ENCODE results near the gene TSKS. TPM values are rescaled to one million over a fixed set of nuclear protein-coding genes. Genes with fewer than 3 reads are reported as not detected.

Gene TSKS
- total RNA-seq, 6 donors from 2014 or later, result 0.15 to 0.91 (median 0.37) TPM; not detected in 3

DNA sequence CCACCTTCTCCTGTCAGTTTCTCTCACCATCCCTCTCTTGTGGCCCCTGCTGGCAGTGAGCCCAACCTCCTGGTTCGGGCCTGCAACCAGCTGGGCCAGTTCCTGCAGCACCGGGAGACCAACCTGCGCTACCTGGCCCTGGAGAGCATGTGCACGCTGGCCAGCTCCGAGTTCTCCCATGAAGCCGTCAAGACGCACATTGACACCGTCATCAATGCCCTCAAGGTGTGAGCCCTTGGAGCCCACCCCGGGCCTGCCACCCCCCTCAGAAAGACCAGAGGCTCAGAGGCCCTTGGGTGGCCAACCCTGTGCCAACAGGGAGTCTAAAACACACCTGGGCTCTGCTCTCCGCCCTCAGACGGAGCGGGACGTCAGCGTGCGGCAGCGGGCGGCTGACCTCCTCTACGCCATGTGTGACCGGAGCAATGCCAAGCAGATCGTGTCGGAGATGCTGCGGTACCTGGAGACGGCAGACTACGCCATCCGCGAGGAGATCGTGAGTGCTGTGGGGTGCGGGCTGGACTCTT, 36.2 kb upstream of the TSKS start:
- H3K4me3 ChIP-seq, result no peak overlapping the region
- no peaks in the 10 kb centered on the region for H3K27me3 ChIP-seq
- H3K9me3 ChIP-seq, result no peaks in the 10 kb centered on the region
- DNase-seq (no peak), ATAC-seq (ENCODE audit: low FRiP score in 2 of 2) (no peak)
- peaks cover 41 to 100% (median 95%) of the 10 kb centered on the region in 4 donors for H3K36me3 ChIP-seq
- H3K4me1 ChIP-seq, result peaks cover 0 to 2% (median 0%) of the 10 kb centered on the region in 4 donors
- 94 to 95% methylated on average over 14 to 28 of the region's 28 CpGs for WGBS, 2 donors
- no peak overlapping the region for H3K27ac ChIP-seq
- TF ChIP-seq, protein P1, sequence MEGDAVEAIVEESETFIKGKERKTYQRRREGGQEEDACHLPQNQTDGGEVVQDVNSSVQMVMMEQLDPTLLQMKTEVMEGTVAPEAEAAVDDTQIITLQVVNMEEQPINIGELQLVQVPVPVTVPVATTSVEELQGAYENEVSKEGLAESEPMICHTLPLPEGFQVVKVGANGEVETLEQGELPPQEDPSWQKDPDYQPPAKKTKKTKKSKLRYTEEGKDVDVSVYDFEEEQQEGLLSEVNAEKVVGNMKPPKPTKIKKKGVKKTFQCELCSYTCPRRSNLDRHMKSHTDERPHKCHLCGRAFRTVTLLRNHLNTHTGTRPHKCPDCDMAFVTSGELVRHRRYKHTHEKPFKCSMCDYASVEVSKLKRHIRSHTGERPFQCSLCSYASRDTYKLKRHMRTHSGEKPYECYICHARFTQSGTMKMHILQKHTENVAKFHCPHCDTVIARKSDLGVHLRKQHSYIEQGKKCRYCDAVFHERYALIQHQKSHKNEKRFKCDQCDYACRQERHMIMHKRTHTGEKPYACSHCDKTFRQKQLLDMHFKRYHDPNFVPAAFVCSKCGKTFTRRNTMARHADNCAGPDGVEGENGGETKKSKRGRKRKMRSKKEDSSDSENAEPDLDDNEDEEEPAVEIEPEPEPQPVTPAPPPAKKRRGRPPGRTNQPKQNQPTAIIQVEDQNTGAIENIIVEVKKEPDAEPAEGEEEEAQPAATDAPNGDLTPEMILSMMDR (IDR thresholded peaks at IDR 0.05), result no peak
- TF ChIP-seq EP300 (IDR thresholded peaks at IDR 0.05) (no peak), POLR2A (IDR thresholded peaks at IDR 0.05) (no peak), POLR2AphosphoS5 (IDR thresholded peaks at IDR 0.05) (no peak)

DNA sequence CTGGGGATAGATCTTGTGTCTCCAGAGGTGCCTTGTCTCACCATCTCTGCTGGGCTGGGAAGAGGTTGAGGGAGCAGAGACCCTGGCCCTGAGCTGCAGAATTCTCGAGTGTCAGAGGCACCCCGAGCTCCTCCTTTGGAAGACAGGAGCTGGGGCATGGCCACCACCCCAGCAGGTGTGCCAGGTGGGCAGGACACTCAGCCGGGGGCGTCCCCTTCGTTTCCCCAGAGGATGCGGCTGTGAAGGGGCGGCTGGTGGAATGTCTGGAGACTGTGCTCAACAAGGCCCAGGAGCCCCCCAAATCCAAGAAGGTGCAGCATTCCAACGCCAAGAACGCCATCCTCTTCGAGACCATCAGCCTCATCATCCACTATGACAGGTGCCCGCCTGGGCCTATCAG, 35.5 kb upstream of the TSKS start:
- H3K9me3 ChIP-seq, result no peaks in the 10 kb centered on the region
- H3K27ac ChIP-seq, result no peak overlapping the region
- H3K4me1 ChIP-seq, result peaks cover 0 to 2% (median 0%) of the 10 kb centered on the region in 4 donors
- ATAC-seq (ENCODE audit: low FRiP score in 2 of 2) (no peak), DNase-seq (no peak)
- WGBS, 2 donors, result 84 to 98% methylated on average over 4 to 11 of the region's 11 CpGs
- no peaks in the 10 kb centered on the region for H3K27me3 ChIP-seq
- TF ChIP-seq POLR2AphosphoS5 (IDR thresholded peaks at IDR 0.05) (no peak), POLR2A (IDR thresholded peaks at IDR 0.05) (no peak), EP300 (IDR thresholded peaks at IDR 0.05) (no peak)
- TF ChIP-seq, protein P1 (IDR thresholded peaks at IDR 0.05), result no peak
- H3K4me3 ChIP-seq, result no peak overlapping the region
- peaks cover 40 to 100% (median 93%) of the 10 kb centered on the region in 4 donors for H3K36me3 ChIP-seq

DNA sequence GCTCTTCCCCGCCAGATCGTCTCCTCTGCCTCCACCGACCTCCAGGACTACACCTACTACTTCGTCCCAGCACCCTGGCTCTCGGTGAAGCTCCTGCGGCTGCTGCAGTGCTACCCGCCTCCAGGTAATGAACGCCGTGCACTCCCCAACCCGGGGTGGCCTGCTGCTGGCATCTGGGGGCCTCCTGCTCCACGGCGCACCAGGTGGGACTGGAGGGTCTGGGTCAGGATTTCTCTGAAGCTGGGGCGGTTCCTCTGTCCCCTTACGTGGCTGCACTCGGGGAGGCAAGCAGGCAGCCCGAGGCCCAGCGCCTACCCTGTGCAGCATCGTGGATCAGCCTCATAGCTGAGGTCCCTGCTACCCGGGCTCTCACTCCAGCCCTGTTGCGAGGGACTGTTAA, 32.5 kb upstream of the TSKS start:
- H3K9me3 ChIP-seq, result no peaks in the 10 kb centered on the region

DNA sequence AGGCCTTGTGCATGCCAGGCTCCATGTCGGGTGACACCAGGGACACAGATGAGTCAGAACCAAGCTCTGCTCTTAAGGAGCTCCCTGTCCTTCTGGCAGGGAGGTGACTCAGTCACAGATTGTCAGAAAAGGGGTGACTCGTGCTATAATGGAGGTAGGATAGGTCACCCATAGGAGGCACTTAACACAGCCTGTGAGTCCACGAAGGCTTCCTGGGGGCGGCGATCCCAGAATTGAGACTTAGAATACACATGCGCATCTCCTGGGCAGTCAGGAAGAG, 30.4 kb upstream of the TSKS start:
- ATAC-seq (ENCODE audit: low FRiP score in 2 of 2) (no peak), DNase-seq (no peak)
- 84 to 93% methylated on average over 6 of the region's 6 CpGs for WGBS, 2 donors
- Histone ChIP-seq H3K4me3 (no peak overlapping the region), H3K4me1 (no peaks in the 10 kb centered on the region), H3K27me3 (no peaks in the 10 kb centered on the region), H3K9me3 (no peaks in the 10 kb centered on the region), H3K36me3 (peaks cover 33 to 96% (median 81%) of the 10 kb centered on the region in 4 donors), H3K27ac (no peak overlapping the region)
- TF ChIP-seq, protein P1 (IDR thresholded peaks at IDR 0.05), result no peak
- TF ChIP-seq POLR2AphosphoS5 (IDR thresholded peaks at IDR 0.05) (no peak), POLR2A (IDR thresholded peaks at IDR 0.05) (no peak), EP300 (IDR thresholded peaks at IDR 0.05) (no peak)

More for the DNA sequence above, 32.5 kb upstream of the TSKS start:
- no peak overlapping the region for H3K27ac ChIP-seq
- TF ChIP-seq POLR2AphosphoS5 (IDR thresholded peaks at IDR 0.05) (no peak), EP300 (IDR thresholded peaks at IDR 0.05) (no peak), POLR2A (IDR thresholded peaks at IDR 0.05) (no peak)
- TF ChIP-seq, protein P1 (IDR thresholded peaks at IDR 0.05), result no peak
- DNase-seq, result no peak
- ATAC-seq (ENCODE audit: low FRiP score in 2 of 2), result no peak
- H3K27me3 ChIP-seq, result no peaks in the 10 kb centered on the region
- peaks cover 40 to 100% (median 89%) of the 10 kb centered on the region in 4 donors for H3K36me3 ChIP-seq
- H3K4me3 ChIP-seq, result no peak overlapping the region
- WGBS, 2 donors, result 96 to 98% methylated on average over 7 to 20 of the region's 20 CpGs
- no peaks in the 10 kb centered on the region for H3K4me1 ChIP-seq

Measured in upper lobe of left lung (tissue), 6 donors.